Type B pancreatic cell (in vitro differentiated cells): ENCODE results near the gene WDR1. TPM values are rescaled to one million over a fixed set of nuclear protein-coding genes. Genes with fewer than 3 reads are reported as not detected.

ENCODE experiments used
- DNase-seq: peaks from one replicate; pipeline ENCODE4 v3.0.0; 2021; ENCODE audit warnings: mixed read lengths; ENCODE audit not compliant: unreplicated experiment; ENCODE audit errors: extremely low spot score
- H3K27ac Mint-ChIP-seq: 2 replicates; pipeline ENCODE4 v1.8.0; 2021; ENCODE audit warnings: mild to moderate bottlenecking, mixed read lengths
- H3K27me3 Mint-ChIP-seq: 2 replicates; pipeline ENCODE4 v1.8.0; 2021; ENCODE audit warnings: mixed read lengths
- H3K36me3 Mint-ChIP-seq: 2 replicates; pipeline ENCODE4 v1.8.0; 2021; ENCODE audit warnings: mixed read lengths
- H3K4me1 Mint-ChIP-seq: one replicate; pipeline ENCODE4 v1.8.0; 2021; ENCODE audit warnings: mixed read lengths; ENCODE audit not compliant: unreplicated experiment
- H3K4me3 Mint-ChIP-seq: 2 replicates; pipeline ENCODE4 v1.8.0; 2021; ENCODE audit warnings: mild to moderate bottlenecking, mixed read lengths
- H3K9me3 Mint-ChIP-seq: 2 replicates; pipeline ENCODE4 v1.8.0; 2021; ENCODE audit warnings: mixed read lengths
- total RNA-seq: library from RNA; stranded (reverse); gene quantifications from 2 replicates; pipeline ENCODE4 v1.2.1, GENCODE V29; 2021; ENCODE audit warnings: low replicate concordance
- TF ChIP-seq, protein P1 (sequence below): fragments of 200-600 bp; sonication (generic); conservative IDR thresholded peaks from 2 replicates; pipeline ENCODE4 v1.5.0; 2021; ENCODE audit warnings: antibody characterized with exemption, mild to moderate bottlenecking

WDR1 gene
- total RNA-seq, 1 donor from 2014 or later, result 227 TPM

DNA sequence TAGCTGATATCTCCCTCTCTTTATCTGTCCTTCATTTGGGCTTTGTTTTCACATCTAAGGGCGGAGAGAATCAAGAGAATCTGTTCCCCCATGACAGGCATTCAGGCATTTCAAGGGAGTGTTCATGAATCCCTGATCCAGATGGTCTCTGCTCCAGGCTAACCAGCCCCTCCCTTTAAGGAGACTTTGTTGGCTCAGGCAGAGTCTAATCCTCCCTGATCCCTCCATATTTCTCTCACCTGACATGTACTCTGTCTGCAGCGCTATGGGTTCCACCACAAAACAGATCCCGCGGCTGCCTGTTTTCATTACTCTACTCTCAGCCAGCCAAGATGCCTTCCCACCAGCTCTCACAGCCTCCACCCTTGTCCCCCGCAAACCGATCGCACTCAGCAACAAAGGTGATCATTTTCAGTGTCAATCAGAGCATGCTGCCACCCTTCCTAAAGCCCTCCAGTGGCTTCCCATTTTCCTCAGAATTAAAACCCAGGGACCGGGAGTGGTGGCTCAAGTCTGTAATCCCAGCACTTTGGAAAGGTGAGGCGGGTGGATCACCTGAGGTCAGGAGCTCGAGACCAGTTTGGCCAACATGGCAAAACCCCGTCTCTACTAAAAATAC lies 65.0 kb downstream of the WDR1 start:
- TF ChIP-seq, protein P1, sequence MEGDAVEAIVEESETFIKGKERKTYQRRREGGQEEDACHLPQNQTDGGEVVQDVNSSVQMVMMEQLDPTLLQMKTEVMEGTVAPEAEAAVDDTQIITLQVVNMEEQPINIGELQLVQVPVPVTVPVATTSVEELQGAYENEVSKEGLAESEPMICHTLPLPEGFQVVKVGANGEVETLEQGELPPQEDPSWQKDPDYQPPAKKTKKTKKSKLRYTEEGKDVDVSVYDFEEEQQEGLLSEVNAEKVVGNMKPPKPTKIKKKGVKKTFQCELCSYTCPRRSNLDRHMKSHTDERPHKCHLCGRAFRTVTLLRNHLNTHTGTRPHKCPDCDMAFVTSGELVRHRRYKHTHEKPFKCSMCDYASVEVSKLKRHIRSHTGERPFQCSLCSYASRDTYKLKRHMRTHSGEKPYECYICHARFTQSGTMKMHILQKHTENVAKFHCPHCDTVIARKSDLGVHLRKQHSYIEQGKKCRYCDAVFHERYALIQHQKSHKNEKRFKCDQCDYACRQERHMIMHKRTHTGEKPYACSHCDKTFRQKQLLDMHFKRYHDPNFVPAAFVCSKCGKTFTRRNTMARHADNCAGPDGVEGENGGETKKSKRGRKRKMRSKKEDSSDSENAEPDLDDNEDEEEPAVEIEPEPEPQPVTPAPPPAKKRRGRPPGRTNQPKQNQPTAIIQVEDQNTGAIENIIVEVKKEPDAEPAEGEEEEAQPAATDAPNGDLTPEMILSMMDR, result no peak
- peaks cover 3% of the 10 kb centered on the region for H3K36me3 Mint-ChIP-seq
- peaks cover 40% of the 10 kb centered on the region for H3K4me1 Mint-ChIP-seq
- no peak overlapping the region for H3K4me3 Mint-ChIP-seq
- H3K27me3 Mint-ChIP-seq, result peaks cover 34% of the 10 kb centered on the region
- H3K9me3 Mint-ChIP-seq, result peaks cover 10% of the 10 kb centered on the region
- no peak overlapping the region for H3K27ac Mint-ChIP-seq
- peak; percentile 44 for DNase-seq

DNA sequence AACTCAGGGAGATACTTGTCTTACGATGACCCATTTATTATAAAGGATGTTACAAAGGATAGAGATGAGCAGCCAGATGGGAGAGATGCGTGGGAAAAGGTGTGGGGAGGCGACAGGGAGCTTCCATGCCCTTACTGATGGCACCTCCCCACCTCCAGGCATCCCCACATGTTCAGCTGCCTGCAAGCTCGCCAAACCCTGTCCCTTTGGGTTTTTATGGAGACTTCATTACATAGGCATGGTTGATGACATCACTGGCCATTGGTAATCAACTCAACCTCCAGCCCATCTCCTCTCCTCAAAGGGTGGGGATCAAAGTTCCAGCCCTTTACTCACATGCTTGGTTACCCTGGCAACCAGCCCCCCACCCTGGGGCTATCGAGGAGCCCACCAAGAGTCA lies 65.9 kb downstream of the WDR1 start:
- Mint-ChIP-seq H3K9me3 (peaks cover 10% of the 10 kb centered on the region), H3K4me1 (peaks cover 34% of the 10 kb centered on the region), H3K4me3 (peak overlapping the region; percentile 11), H3K36me3 (peaks cover 1% of the 10 kb centered on the region), H3K27me3 (peaks cover 34% of the 10 kb centered on the region), H3K27ac (peak overlapping the region; percentile 67)
- DNase-seq, result peak; percentile 27
- TF ChIP-seq, protein P1, result no peak

DNA sequence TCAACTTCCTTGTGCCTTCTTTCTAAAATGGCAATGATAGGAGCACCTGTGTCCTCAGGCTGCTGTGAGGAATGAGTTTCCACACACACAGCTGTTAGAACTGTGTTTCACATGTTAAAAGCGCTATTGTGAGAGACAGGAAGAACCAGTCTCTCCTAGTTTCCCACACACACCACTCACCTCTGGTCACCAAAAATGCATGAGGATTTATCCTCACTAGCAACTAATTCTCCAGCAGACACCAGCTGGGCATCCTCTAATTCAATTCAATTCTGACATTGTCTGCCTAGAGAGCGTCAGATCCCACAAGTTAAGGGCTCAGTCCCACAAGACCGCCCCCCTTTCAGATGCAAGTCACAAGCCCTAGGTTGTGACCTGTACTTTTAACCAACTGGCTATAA lies 66.3 kb downstream of the WDR1 start:
- H3K9me3 Mint-ChIP-seq, result peaks cover 10% of the 10 kb centered on the region
- peak overlapping the region; percentile 67 for H3K27ac Mint-ChIP-seq
- peaks cover 32% of the 10 kb centered on the region for H3K4me1 Mint-ChIP-seq
- DNase-seq, result peak; percentile 25
- peaks cover 36% of the 10 kb centered on the region for H3K27me3 Mint-ChIP-seq
- TF ChIP-seq, protein P1, result no peak
- H3K36me3 Mint-ChIP-seq, result no peaks in the 10 kb centered on the region
- peak overlapping the region; percentile 11 for H3K4me3 Mint-ChIP-seq

DNA sequence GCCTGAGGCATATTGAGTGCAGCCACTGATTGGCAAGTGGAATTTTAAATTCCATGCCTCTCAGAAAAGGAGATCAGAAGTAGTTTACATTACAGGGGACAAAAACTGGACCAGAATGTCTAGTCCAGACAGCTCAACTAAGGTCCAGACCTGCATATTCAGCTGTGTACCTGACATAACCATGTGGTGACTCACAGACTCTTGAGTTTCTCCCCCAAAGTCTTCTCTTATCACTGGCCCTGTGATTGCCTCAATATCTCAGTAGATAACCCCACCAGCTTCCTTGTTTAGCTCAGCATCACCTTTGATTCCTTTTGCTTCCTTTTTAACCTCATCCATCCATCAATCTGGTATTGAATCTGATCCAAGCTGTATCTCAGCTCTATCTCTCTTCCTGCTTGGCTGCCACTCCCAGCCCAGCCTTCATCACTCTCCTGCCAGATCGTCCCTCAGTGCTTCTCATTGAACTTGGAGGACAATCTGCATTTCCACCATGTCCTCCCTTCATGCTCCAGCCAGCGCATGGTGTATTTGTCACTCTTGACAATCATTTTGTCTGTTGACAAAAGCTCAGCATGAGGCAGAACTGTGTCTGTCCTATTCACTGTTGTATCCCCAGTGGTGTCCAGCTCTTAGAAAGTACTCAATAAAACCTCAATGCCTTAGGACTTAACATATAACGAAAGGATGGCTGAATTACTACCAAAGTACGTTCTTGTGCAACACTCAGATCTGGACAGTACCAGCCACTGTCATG lies 67.5 kb downstream of the WDR1 start:
- H3K4me3 Mint-ChIP-seq, result no peak overlapping the region

DNA sequence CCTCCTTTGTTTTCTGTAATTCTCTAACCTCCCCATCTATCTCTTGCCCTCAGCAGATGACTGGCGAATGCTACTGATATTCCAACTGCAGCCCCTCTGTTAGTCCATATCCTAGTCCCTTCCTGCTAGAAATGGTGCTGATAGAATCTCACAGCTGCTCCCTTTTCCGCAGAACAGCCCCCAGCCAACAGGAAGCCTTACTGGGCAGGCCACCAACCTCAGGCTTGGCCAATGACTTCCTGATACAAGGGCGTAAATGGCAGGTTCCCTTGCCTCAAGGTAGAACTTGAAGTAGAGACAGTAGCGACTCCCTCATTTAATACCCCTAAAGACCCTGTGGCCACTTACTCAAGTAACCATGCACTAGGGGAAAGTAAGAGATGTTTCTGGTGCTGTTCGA lies 68.6 kb downstream of the WDR1 start:
- Mint-ChIP-seq H3K4me3 (no peak overlapping the region), H3K9me3 (peaks cover 10% of the 10 kb centered on the region), H3K4me1 (peaks cover 24% of the 10 kb centered on the region), H3K36me3 (no peaks in the 10 kb centered on the region), H3K27me3 (peaks cover 36% of the 10 kb centered on the region), H3K27ac (no peak overlapping the region)
- TF ChIP-seq, protein P1, result no peak
- DNase-seq, result peak; percentile 20

More for the DNA sequence above, 67.5 kb downstream of the WDR1 start:
- TF ChIP-seq, protein P1, result no peak
- peaks cover 39% of the 10 kb centered on the region for H3K27me3 Mint-ChIP-seq
- no peaks in the 10 kb centered on the region for H3K36me3 Mint-ChIP-seq
- H3K4me1 Mint-ChIP-seq, result peaks cover 27% of the 10 kb centered on the region
- H3K27ac Mint-ChIP-seq, result no peak overlapping the region
- DNase-seq, result peak; percentile 8
- peaks cover 10% of the 10 kb centered on the region for H3K9me3 Mint-ChIP-seq
